Caco-2 (cell line): ENCODE results near the gene SH3RF2. TPM values are rescaled to one million over a fixed set of nuclear protein-coding genes. Genes with fewer than 3 reads are reported as not detected.
A peak's percentile ranks its signal among the peaks of the same experiment; 100 is the strongest.

Source experiments
- BruUV-seq: library from RNA; stranded (reverse); fragments of 400-500 nt; replicated peaks from 2 replicates; lab custom pipeline; 2021; lab: Mats Ljungman, UMichigan
- CTCF ChIA-PET: fragments of 300-600 bp; sonication (Branson Sonifier 250); formaldehyde crosslinking; loops from one replicate; lab custom pipeline; 2022; ENCODE audit warnings: antibody characterized with exemption; lab: Charles Lee
- POLR2A ChIA-PET: fragments of 300-600 bp; sonication (Branson Sonifier 250); formaldehyde crosslinking; loops from one replicate; lab custom pipeline; 2022; ENCODE audit warnings: antibody characterized with exemption; lab: Charles Lee
- DNase-seq, 2 experiments: peaks; one replicate each; pipeline versions ENCODE4 v3.0.0 to v3.0.0-alpha.2; 2020 to 2022
- H3K27me3 ChIP-seq: replicated peaks from 2 replicates; pipeline ENCODE4 v1.6.0; 2011; ENCODE audit warnings: low read length; ENCODE audit not compliant: control insufficient read depth, insufficient read depth
- H3K36me3 ChIP-seq: 2 replicates; pipeline ENCODE4 v1.5.1; 2011; ENCODE audit warnings: low read length; ENCODE audit not compliant: control insufficient read depth, insufficient read depth
- H3K4me1 ChIP-seq: fragments of 250-450 bp; sonication (Bioruptor Pico); 2 replicates; pipeline ENCODE4 v1.5.1; 2020; ENCODE audit warnings: mild to moderate bottlenecking
- H3K4me3 ChIP-seq: 2 replicates; pipeline ENCODE4 v1.5.1; 2011; ENCODE audit warnings: low read depth, mild to moderate bottlenecking, control low read depth, low read length
- H3K9me3 ChIP-seq: fragments of 250-450 bp; sonication (Bioruptor Pico); 2 replicates; pipeline ENCODE4 v1.5.1; 2020; ENCODE audit warnings: mild to moderate bottlenecking, moderate library complexity
- H3K27ac Mint-ChIP-seq: one replicate; pipeline ENCODE4 v1.8.0; 2022; ENCODE audit warnings: mixed read lengths; ENCODE audit not compliant: unreplicated experiment
- H3K27me3 Mint-ChIP-seq: one replicate; pipeline ENCODE4 v1.8.0; 2022; ENCODE audit warnings: mixed read lengths; ENCODE audit not compliant: insufficient read depth, unreplicated experiment
- H3K36me3 Mint-ChIP-seq: one replicate; pipeline ENCODE4 v1.8.0; 2022; ENCODE audit warnings: mild to moderate bottlenecking, mixed read lengths; ENCODE audit not compliant: insufficient read depth, unreplicated experiment
- H3K4me1 Mint-ChIP-seq: one replicate; pipeline ENCODE4 v1.8.0; 2022; ENCODE audit warnings: low read depth, mixed read lengths; ENCODE audit not compliant: unreplicated experiment
- H3K4me3 Mint-ChIP-seq: one replicate; pipeline ENCODE4 v1.8.0; 2022; ENCODE audit warnings: mild to moderate bottlenecking, moderate library complexity, mixed read lengths; ENCODE audit not compliant: unreplicated experiment
- H3K9me3 Mint-ChIP-seq: one replicate; pipeline ENCODE4 v1.8.0; 2022; ENCODE audit warnings: mixed read lengths; ENCODE audit not compliant: unreplicated experiment
- intact Hi-C: fragments of 100-400 bp; cut with micrococcal nuclease; formaldehyde crosslinking; loops from one replicate; pipeline ENCODE4 v1.10.0; 2022; ENCODE audit not compliant: unreplicated experiment
- total RNA-seq: library from RNA; stranded (reverse); gene quantifications from 2 replicates; pipeline ENCODE4 v1.2.3, GENCODE V29; 2022
- TF ChIP-seq, protein P1 (sequence below), 2 experiments: fragments of 200-600 bp in 1 of 2; IDR thresholded peaks; 1 replicate in 1 of 2; 2 replicates in 1 of 2; pipeline versions ENCODE4 v1.5.1 to v1.8.0; 2011 to 2022; ENCODE audit warnings: antibody characterized with exemption in 1 of 2, control low read depth in 1 of 2, inconsistent platforms in 1 of 2, low read depth in 1 of 2, low read length in 1 of 2, mild to moderate bottlenecking in 1 of 2, moderate library complexity in 1 of 2; ENCODE audit not compliant: insufficient read depth in 1 of 2, severe bottlenecking in 1 of 2, unreplicated experiment in 1 of 2

Gene SH3RF2
- total RNA-seq, 1 experiment from 2014 or later = 49.4 TPM

DNA sequence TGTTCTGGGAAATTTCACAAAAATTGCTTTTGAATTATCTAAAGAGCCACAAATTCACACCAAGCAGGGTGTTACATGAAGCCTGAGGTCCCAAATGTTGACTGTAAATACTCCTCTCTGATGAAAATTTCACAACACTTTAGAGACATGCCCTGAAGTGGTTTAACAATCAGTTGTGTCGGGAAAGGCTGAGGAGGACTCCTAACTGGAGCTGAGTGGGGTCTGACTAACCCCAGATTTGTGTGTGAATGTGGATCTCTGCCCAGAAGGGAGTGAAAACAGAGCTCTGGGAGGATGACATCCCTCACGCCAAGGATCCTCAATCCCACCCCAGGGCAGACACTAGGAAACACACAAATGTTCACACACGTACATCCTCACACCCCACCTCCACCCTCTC, 32.5 kb upstream of the SH3RF2 start:
- Histone ChIP-seq H3K27me3 (no peaks in the 10 kb centered on the region), H3K4me3 (no peak overlapping the region), H3K36me3 (no peaks in the 10 kb centered on the region), H3K4me1 (peaks cover 20% of the 10 kb centered on the region; the same call in 1 of the 2 replicates), H3K9me3 (peaks cover 6% of the 10 kb centered on the region; the same call in 1 of the 2 replicates)
- ChIA-PET CTCF (no interaction called here), POLR2A (no interaction called here)
- Mint-ChIP-seq H3K4me3 (no peak overlapping the region), H3K4me1 (peaks cover 36% of the 10 kb centered on the region), H3K27me3 (no peaks in the 10 kb centered on the region), H3K27ac (no peak overlapping the region), H3K9me3 (peaks cover 9% of the 10 kb centered on the region), H3K36me3 (no peaks in the 10 kb centered on the region)
- TF ChIP-seq, protein P1, sequence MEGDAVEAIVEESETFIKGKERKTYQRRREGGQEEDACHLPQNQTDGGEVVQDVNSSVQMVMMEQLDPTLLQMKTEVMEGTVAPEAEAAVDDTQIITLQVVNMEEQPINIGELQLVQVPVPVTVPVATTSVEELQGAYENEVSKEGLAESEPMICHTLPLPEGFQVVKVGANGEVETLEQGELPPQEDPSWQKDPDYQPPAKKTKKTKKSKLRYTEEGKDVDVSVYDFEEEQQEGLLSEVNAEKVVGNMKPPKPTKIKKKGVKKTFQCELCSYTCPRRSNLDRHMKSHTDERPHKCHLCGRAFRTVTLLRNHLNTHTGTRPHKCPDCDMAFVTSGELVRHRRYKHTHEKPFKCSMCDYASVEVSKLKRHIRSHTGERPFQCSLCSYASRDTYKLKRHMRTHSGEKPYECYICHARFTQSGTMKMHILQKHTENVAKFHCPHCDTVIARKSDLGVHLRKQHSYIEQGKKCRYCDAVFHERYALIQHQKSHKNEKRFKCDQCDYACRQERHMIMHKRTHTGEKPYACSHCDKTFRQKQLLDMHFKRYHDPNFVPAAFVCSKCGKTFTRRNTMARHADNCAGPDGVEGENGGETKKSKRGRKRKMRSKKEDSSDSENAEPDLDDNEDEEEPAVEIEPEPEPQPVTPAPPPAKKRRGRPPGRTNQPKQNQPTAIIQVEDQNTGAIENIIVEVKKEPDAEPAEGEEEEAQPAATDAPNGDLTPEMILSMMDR (IDR thresholded peaks at IDR 0.05; ENCODE audit: insufficient read depth in 1 of 2, low read depth in 1 of 2, low read length in 1 of 2, severe bottlenecking in 1 of 2, unreplicated experiment in 1 of 2) = no peak
- DNase-seq = no peak
- intact Hi-C loops = loop anchor here (10.0 kb wide), 1 partner anchor 221 kb away; no protein-coding TSS in a partner anchor
- no TSS peak for BruUV-seq

DNA sequence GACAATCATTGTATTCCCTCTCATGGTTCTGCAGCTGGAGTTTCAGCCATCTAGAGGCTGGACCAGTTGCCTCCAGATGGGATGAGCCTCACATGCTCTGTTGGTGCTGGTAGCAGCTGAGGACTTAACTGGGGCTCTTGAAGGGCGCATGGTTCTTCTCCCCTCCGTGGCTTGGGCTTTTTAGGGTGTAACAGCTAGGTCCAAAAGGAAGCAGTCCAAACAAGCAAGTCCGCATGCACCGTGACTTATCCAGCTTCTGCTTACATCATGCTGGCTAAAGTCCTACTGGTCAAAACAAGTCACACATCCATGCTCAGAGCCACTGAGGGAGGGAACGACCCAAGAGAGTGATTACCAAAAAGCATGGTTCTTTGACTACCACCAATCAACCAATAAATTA, 31.6 kb upstream of the SH3RF2 start:
- peaks cover 36% of the 10 kb centered on the region for H3K4me1 Mint-ChIP-seq
- no TSS peak for BruUV-seq
- no peaks in the 10 kb centered on the region for H3K36me3 Mint-ChIP-seq
- no peaks in the 10 kb centered on the region for H3K27me3 Mint-ChIP-seq
- no peaks in the 10 kb centered on the region for H3K36me3 ChIP-seq
- intact Hi-C loops = loop anchor here (10.0 kb wide), 1 partner anchor 220 kb away; no protein-coding TSS in a partner anchor
- peaks cover 20% of the 10 kb centered on the region; the same call in 1 of the 2 replicates for H3K4me1 ChIP-seq
- ChIA-PET CTCF (no interaction called here), POLR2A (interaction anchor here (0.8 kb wide), 1 partner anchor 34 kb away, joined by 3 read pairs; no protein-coding TSS in a partner anchor)
- H3K9me3 Mint-ChIP-seq = no peaks in the 10 kb centered on the region
- no peaks in the 10 kb centered on the region for H3K9me3 ChIP-seq
- H3K27ac Mint-ChIP-seq = no peak overlapping the region
- no peak overlapping the region for H3K4me3 ChIP-seq
- no peak overlapping the region for H3K4me3 Mint-ChIP-seq
- H3K27me3 ChIP-seq = no peaks in the 10 kb centered on the region
- DNase-seq = no peak
- TF ChIP-seq, protein P1 (IDR thresholded peaks at IDR 0.05; ENCODE audit: insufficient read depth in 1 of 2, low read depth in 1 of 2, low read length in 1 of 2, severe bottlenecking in 1 of 2, unreplicated experiment in 1 of 2) = no peak

DNA sequence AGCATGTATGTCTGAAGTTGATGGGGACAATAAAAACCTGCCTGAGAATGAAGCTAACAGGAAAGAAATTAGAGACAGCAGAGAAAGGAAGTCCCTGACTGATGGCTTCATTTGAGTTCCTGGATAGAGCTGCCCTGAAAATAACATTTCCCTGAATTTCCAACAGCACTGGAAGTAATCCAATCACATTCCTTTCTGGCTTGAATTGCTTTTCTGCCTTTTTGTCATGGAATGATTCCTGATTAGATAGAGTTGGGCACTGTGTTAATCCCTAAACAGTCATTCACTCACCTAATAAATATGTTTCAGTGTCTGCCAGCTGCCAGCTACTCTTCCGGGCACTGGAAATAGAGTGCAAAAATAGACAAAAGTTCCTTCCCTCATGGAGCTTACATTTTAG, 30.0 kb upstream of the SH3RF2 start:
- Histone ChIP-seq H3K4me1 (peaks cover 19% of the 10 kb centered on the region; the same call in 1 of the 2 replicates), H3K27me3 (no peaks in the 10 kb centered on the region), H3K9me3 (no peaks in the 10 kb centered on the region), H3K36me3 (no peaks in the 10 kb centered on the region), H3K4me3 (no peak overlapping the region)
- Mint-ChIP-seq H3K9me3 (no peaks in the 10 kb centered on the region), H3K27me3 (no peaks in the 10 kb centered on the region), H3K4me3 (no peak overlapping the region), H3K36me3 (no peaks in the 10 kb centered on the region), H3K4me1 (peaks cover 35% of the 10 kb centered on the region), H3K27ac (peak overlapping the region; percentile 29)
- TF ChIP-seq, protein P1 (IDR thresholded peaks at IDR 0.05; ENCODE audit: insufficient read depth in 1 of 2, low read depth in 1 of 2, low read length in 1 of 2, severe bottlenecking in 1 of 2, unreplicated experiment in 1 of 2) = no peak
- BruUV-seq = no TSS peak
- DNase-seq = no peak
- intact Hi-C loops = loop anchor here (10.0 kb wide), 1 partner anchor 218 kb away; no protein-coding TSS in a partner anchor
- POLR2A ChIA-PET = no interaction called here
- CTCF ChIA-PET = no interaction called here
